Measurements from ENCODE around the gene KIF3A. TPM values are rescaled to one million over a fixed set of nuclear protein-coding genes. Genes with fewer than 3 reads are reported as not detected.

The KIF3A gene
- total RNA-seq, 1 experiment from 2014 or later = 13.2 TPM

- Mint-ChIP-seq H3K4me3 (no peak overlapping the region), H3K9me3 (peaks cover 6 to 27% of the 10 kb centered on the region in 2 experiments; a peak in 4 of 5 replicates), H3K27ac (no peak overlapping the region; a peak in 1 of 7 replicates), H3K4me1 (peaks cover 3 to 10% of the 10 kb centered on the region in 2 experiments), H3K27me3 (ENCODE audit: low read depth) (peaks cover 55% of the 10 kb centered on the region), H3K36me3 (ENCODE audit: insufficient read depth in 1 of 3, low read depth in 3 of 3) (peaks cover 0 to 7% (median 0%) of the 10 kb centered on the region in 3 experiments; a peak in 1 of 7 replicates)
- Histone ChIP-seq H3K23me2 (ENCODE audit: insufficient read length, low read depth, low read length, poor library complexity, severe bottlenecking) (no peaks in the 10 kb centered on the region), H2BK15ac (ENCODE audit: low read depth, low read length) (no peak overlapping the region), H3K4ac (ENCODE audit: low read depth, low read length) (no peak overlapping the region), H3T11ph (ENCODE audit: low read length) (no peak overlapping the region), H3K14ac (ENCODE audit: insufficient read depth, low read length) (no peak overlapping the region), H4K8ac (replicated peaks; ENCODE audit: insufficient read length, low read depth, low read length) (no peak overlapping the region), H2BK120ac (ENCODE audit: low read depth, low read length, poor library complexity, severe bottlenecking) (no peak overlapping the region), H4K91ac (ENCODE audit: insufficient read length, low read depth, low read length) (no peak overlapping the region), H3K27ac (ENCODE audit: insufficient read length, low read depth, low read length) (no peak overlapping the region), H3K9me3 (ENCODE audit: control insufficient read depth, low read depth, low read length) (peaks cover 9% of the 10 kb centered on the region), H2BK12ac (ENCODE audit: insufficient read length, low read depth, low read length) (no peak overlapping the region), H3K9ac (ENCODE audit: extremely low read depth, insufficient read length, low read length) (no peak overlapping the region), H2AFZ (ENCODE audit: low read length) (no peak overlapping the region), H3K79me2 (ENCODE audit: insufficient read depth, low read length) (no peaks in the 10 kb centered on the region), H2AK5ac (ENCODE audit: insufficient read length, low read length) (no peak overlapping the region), H2BK20ac (ENCODE audit: low read depth, low read length, poor library complexity, severe bottlenecking) (no peak overlapping the region), H3K79me1 (ENCODE audit: insufficient read depth, low read depth, low read length, poor library complexity, severe bottlenecking) (no peaks in the 10 kb centered on the region), H3K23ac (ENCODE audit: insufficient read length, low read depth, low read length) (no peak overlapping the region), H3K56ac (ENCODE audit: insufficient read length, low read depth, low read length) (no peak overlapping the region), H3K27me3 (ENCODE audit: insufficient read depth, low read length) (peaks cover 6% of the 10 kb centered on the region; the same call in 1 of the 2 replicates), H3K4me2 (ENCODE audit: insufficient read depth, insufficient read length, low read length) (no peak overlapping the region), H4K5ac (ENCODE audit: insufficient read length, low read depth, low read length) (no peak overlapping the region), H4K20me1 (ENCODE audit: control insufficient read depth, insufficient read depth, insufficient read length) (no peaks in the 10 kb centered on the region), H3K4me1 (ENCODE audit: insufficient read depth, low read length) (no peaks in the 10 kb centered on the region), H3K18ac (ENCODE audit: insufficient read length, low read depth, low read length) (no peak overlapping the region), H2BK5ac (ENCODE audit: insufficient read length, low read length) (no peak overlapping the region)
- no peak for DNase-seq
- no CpG with 5 or more reads among the region's 4 CpGs for WGBS (ENCODE audit: extremely low coverage, insufficient read length, low lambda C conversion rate)
- TF ChIP-seq CTCF (conservative IDR thresholded peaks at IDR 0.05) = no peak
Measured at GRCh38 chr5:132651838-132652469, 85.4 kb downstream of the KIF3A start.
